ENCODE results near the gene SYCN. TPM values are rescaled to one million over a fixed set of nuclear protein-coding genes. Genes with fewer than 3 reads are reported as not detected.

The SYCN gene
- total RNA-seq, 2 experiments from 2014 or later, result not detected

GRCh38 chr19:39154100-39154628 lies 49.9 kb downstream of the SYCN start:
- no peak overlapping the region for H3K4me3 ChIP-seq (ENCODE audit: low read depth, low read length, poor library complexity, severe bottlenecking)
- H2AFZ ChIP-seq (ENCODE audit: low read length), result no peak overlapping the region
- POLR2A ChIA-PET, result no interaction called here
- H3K79me2 ChIP-seq (ENCODE audit: insufficient read depth, low read depth, low read length), result 0 out of 2 replicates have a peak, but pooled peaks cover 2% of the 10 kb centered on the region
- no peak for DNase-seq (ENCODE audit: low spot score)
- CTCF ChIA-PET (ENCODE audit: unreplicated experiment), result no interaction called here
- no peak for TF ChIP-seq EZH2phosphoT487 (IDR thresholded peaks at IDR 0.05; ENCODE audit: borderline replicate concordance, low read depth, low read length)
- TF ChIP-seq, protein P1, sequence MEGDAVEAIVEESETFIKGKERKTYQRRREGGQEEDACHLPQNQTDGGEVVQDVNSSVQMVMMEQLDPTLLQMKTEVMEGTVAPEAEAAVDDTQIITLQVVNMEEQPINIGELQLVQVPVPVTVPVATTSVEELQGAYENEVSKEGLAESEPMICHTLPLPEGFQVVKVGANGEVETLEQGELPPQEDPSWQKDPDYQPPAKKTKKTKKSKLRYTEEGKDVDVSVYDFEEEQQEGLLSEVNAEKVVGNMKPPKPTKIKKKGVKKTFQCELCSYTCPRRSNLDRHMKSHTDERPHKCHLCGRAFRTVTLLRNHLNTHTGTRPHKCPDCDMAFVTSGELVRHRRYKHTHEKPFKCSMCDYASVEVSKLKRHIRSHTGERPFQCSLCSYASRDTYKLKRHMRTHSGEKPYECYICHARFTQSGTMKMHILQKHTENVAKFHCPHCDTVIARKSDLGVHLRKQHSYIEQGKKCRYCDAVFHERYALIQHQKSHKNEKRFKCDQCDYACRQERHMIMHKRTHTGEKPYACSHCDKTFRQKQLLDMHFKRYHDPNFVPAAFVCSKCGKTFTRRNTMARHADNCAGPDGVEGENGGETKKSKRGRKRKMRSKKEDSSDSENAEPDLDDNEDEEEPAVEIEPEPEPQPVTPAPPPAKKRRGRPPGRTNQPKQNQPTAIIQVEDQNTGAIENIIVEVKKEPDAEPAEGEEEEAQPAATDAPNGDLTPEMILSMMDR (conservative IDR thresholded peaks at IDR 0.05; ENCODE audit: low read length), result no peak
- no peaks in the 10 kb centered on the region for H3K9me3 ChIP-seq (ENCODE audit: low read length)
- H3K36me3 ChIP-seq (ENCODE audit: insufficient read depth, low read length), result peaks cover 1% of the 10 kb centered on the region; the same call in 1 of the 2 replicates
- no peaks in the 10 kb centered on the region for H3K9me2 ChIP-seq (ENCODE audit: insufficient read depth, low read length)
- no peak overlapping the region for H3K4me2 ChIP-seq (ENCODE audit: low read length)
- intact Hi-C loops (cut with micrococcal nuclease; ENCODE audit: unreplicated experiment), result no loop called here
- H3K4me1 ChIP-seq (ENCODE audit: insufficient read depth, low read length, poor library complexity, severe bottlenecking), result no peaks in the 10 kb centered on the region
- H3K27ac ChIP-seq (ENCODE audit: low read depth, low read length, poor library complexity, severe bottlenecking), result no peak overlapping the region
- no TSS peak for BruUV-seq (replicated peaks)
- H4K20me1 ChIP-seq (ENCODE audit: insufficient read depth, low read length), result no peaks in the 10 kb centered on the region

Other genes with a start within 250 kb of the SYCN start
- gene FBXO17, start 228.5 kb downstream of the SYCN start, total RNA-seq (2014; rRNA removed; shearing (Covaris generic)), result not detected in 2 replicates
- gene FBXO17, start 228.5 kb downstream of the SYCN start, total RNA-seq (2022), result not detected in 2 replicates
- gene FBXO27, start 171.7 kb downstream of the SYCN start, total RNA-seq (2014; rRNA removed; shearing (Covaris generic)), result 1.0 TPM in 1 of 2 replicates, not detected in the other
- gene FBXO27, start 171.7 kb downstream of the SYCN start, total RNA-seq (2022), result 9.6 and 10.5 TPM in 2 replicates
- not detected in 2 replicates for gene ACP7, start 119.9 kb downstream of the SYCN start, total RNA-seq (2014; rRNA removed; shearing (Covaris generic))
- not detected in 2 replicates for gene ACP7, start 119.9 kb downstream of the SYCN start, total RNA-seq (2022)
- 7.8 and 8.1 TPM in 2 replicates for gene PAK4, start 78.5 kb downstream of the SYCN start, total RNA-seq (2014; rRNA removed; shearing (Covaris generic))
- 26.7 and 34.8 TPM in 2 replicates for gene PAK4, start 78.5 kb downstream of the SYCN start, total RNA-seq (2022)
- not detected in 2 replicates for gene NCCRP1, start 7.3 kb downstream of the SYCN start, total RNA-seq (2014; rRNA removed; shearing (Covaris generic))
- not detected in 2 replicates for gene NCCRP1, start 7.3 kb downstream of the SYCN start, total RNA-seq (2022)
- not detected in 2 replicates for gene IFNL3, start 40.7 kb upstream of the SYCN start, total RNA-seq (2014; rRNA removed; shearing (Covaris generic))
- gene IFNL3, start 40.7 kb upstream of the SYCN start, total RNA-seq (2022), result not detected in 2 replicates
- not detected in 2 replicates for gene IFNL4, start 44.6 kb upstream of the SYCN start, total RNA-seq (2014; rRNA removed; shearing (Covaris generic))
- gene IFNL4, start 44.6 kb upstream of the SYCN start, total RNA-seq (2022), result not detected in 2 replicates
- not detected in 2 replicates for gene IFNL2, start 64.1 kb upstream of the SYCN start, total RNA-seq (2014; rRNA removed; shearing (Covaris generic))
- not detected in 2 replicates for gene IFNL2, start 64.1 kb upstream of the SYCN start, total RNA-seq (2022)
- gene IFNL1, start 92.1 kb upstream of the SYCN start, total RNA-seq (2014; rRNA removed; shearing (Covaris generic)), result not detected in 2 replicates
- gene IFNL1, start 92.1 kb upstream of the SYCN start, total RNA-seq (2022), result not detected in 2 replicates
- 1.2 and 2.0 TPM in 2 replicates for gene LRFN1, start 116.6 kb upstream of the SYCN start, total RNA-seq (2014; rRNA removed; shearing (Covaris generic))
- gene LRFN1, start 116.6 kb upstream of the SYCN start, total RNA-seq (2022), result 2.8 and 3.6 TPM in 2 replicates
- 135 and 183 TPM in 2 replicates for gene GMFG, start 131.8 kb upstream of the SYCN start, total RNA-seq (2014; rRNA removed; shearing (Covaris generic))
- 230 and 314 TPM in 2 replicates for gene GMFG, start 131.8 kb upstream of the SYCN start, total RNA-seq (2022)
- gene SAMD4B, start 138.2 kb upstream of the SYCN start, total RNA-seq (2014; rRNA removed; shearing (Covaris generic)), result 46.2 and 59.4 TPM in 2 replicates
- gene SAMD4B, start 138.2 kb upstream of the SYCN start, total RNA-seq (2022), result 60.0 and 68.8 TPM in 2 replicates
- gene PAF1, start 186.8 kb upstream of the SYCN start, total RNA-seq (2014; rRNA removed; shearing (Covaris generic)), result 33.1 and 35.4 TPM in 2 replicates
- 45.9 and 46.8 TPM in 2 replicates for gene PAF1, start 186.8 kb upstream of the SYCN start, total RNA-seq (2022)
- 15.7 and 28.3 TPM in 2 replicates for gene MED29, start 187.1 kb upstream of the SYCN start, total RNA-seq (2014; rRNA removed; shearing (Covaris generic))
- 31.2 and 31.3 TPM in 2 replicates for gene MED29, start 187.1 kb upstream of the SYCN start, total RNA-seq (2022)
- 19.4 and 21.8 TPM in 2 replicates for gene ZFP36, start 202.6 kb upstream of the SYCN start, total RNA-seq (2014; rRNA removed; shearing (Covaris generic))
- gene ZFP36, start 202.6 kb upstream of the SYCN start, total RNA-seq (2022), result 55.9 and 57.2 TPM in 2 replicates
- gene PLEKHG2, start 208.4 kb upstream of the SYCN start, total RNA-seq (2014; rRNA removed; shearing (Covaris generic)), result 28.3 and 30.4 TPM in 2 replicates
- 65.9 and 68.2 TPM in 2 replicates for gene PLEKHG2, start 208.4 kb upstream of the SYCN start, total RNA-seq (2022)
- 538 and 634 TPM in 2 replicates for gene RPS16, start 231.7 kb upstream of the SYCN start, total RNA-seq (2014; rRNA removed; shearing (Covaris generic))
- gene RPS16, start 231.7 kb upstream of the SYCN start, total RNA-seq (2022), result 3,661 and 4,044 TPM in 2 replicates
- 70.1 and 74.6 TPM in 2 replicates for gene SUPT5H, start 241.3 kb upstream of the SYCN start, total RNA-seq (2014; rRNA removed; shearing (Covaris generic))
- gene SUPT5H, start 241.3 kb upstream of the SYCN start, total RNA-seq (2022), result 168 and 175 TPM in 2 replicates

Data from OCI-LY7 (cell line).